ENCODE data around the gene APBA3. TPM values are rescaled to one million over a fixed set of nuclear protein-coding genes. Genes with fewer than 3 reads are reported as not detected.

The APBA3 gene, protein sequence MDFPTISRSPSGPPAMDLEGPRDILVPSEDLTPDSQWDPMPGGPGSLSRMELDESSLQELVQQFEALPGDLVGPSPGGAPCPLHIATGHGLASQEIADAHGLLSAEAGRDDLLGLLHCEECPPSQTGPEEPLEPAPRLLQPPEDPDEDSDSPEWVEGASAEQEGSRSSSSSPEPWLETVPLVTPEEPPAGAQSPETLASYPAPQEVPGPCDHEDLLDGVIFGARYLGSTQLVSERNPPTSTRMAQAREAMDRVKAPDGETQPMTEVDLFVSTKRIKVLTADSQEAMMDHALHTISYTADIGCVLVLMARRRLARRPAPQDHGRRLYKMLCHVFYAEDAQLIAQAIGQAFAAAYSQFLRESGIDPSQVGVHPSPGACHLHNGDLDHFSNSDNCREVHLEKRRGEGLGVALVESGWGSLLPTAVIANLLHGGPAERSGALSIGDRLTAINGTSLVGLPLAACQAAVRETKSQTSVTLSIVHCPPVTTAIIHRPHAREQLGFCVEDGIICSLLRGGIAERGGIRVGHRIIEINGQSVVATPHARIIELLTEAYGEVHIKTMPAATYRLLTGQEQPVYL
- 21.1 TPM for polyA plus RNA-seq
- long read RNA-seq, donor 1, partial matches to known transcripts: 0 of 2 reads
- long read RNA-seq, donor 1, other reads (novel, unspliced or antisense): 0 of 2 reads
- long read RNA-seq, donor 2, partial matches to known transcripts: 0 of 8 reads
- long read RNA-seq, donor 2, other reads (novel, unspliced or antisense): 0 of 8 reads
- long read RNA-seq, donor 3: 0 reads
- long read RNA-seq, donor 4: 0 reads
- long read RNA-seq, donor 5, partial matches to known transcripts: 48 of 50 reads
- long read RNA-seq, donor 5, other reads (novel, unspliced or antisense): 0 of 50 reads
- long read RNA-seq, donor 6, partial matches to known transcripts: 0 of 5 reads
- long read RNA-seq, donor 6, other reads (novel, unspliced or antisense): 0 of 5 reads
- long read RNA-seq, donor 7: 0 reads
- long read RNA-seq, donor 8, partial matches to known transcripts: 0 of 3 reads
- long read RNA-seq, donor 8, other reads (novel, unspliced or antisense): 0 of 3 reads
- long read RNA-seq, donor 9, partial matches to known transcripts: 0 of 7 reads
- long read RNA-seq, donor 9, other reads (novel, unspliced or antisense): 0 of 7 reads
- long read RNA-seq, donor 10, partial matches to known transcripts: 0 of 7 reads
- long read RNA-seq, donor 10, other reads (novel, unspliced or antisense): 0 of 7 reads
- long read RNA-seq, donor 11, partial matches to known transcripts: 0 of 1 reads
- long read RNA-seq, donor 11, other reads (novel, unspliced or antisense): 0 of 1 reads

DNA sequence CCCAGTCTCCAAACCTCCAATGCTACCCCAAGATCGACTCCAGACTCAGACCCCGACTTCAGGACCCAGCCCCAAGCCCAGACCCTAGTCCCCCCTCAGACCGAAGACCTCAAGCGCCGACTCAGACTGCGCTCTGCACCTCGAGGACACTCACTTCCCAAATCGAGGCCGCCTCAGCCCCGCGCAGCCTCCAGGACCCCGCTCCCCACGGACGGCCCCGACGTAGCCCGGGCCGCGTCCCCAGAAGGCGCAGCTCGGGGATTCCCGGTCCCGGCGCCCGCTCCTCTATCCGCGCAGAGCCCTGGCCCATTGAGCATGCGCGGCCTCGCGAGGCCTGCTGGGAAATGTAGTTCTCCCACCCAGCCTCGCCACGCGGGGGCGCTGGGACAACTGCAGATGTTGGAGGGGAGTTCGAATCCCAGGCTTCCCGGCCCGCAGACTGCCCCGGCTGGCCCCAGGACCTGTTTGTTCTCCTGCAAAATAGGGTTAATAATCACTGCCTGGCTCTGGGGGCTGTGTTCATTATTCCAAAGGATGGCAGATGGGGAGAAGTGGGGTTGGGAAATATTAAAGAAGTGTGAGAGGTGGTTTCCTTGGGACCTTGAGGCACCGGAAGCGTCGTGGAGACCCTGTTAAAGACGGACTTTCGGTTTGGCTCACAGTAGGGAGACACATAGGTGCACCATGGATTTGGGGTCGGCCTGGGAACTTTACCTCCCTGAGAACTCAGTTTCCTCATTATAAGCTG lies at the start of gene APBA3:
APBA3 (minus strand) TSS at position 311 of the 748 bp plus-strand sequence. CDS start 1,428 bp downstream, outside the sequence.
- Histone ChIP-seq H3K9me3 (ENCODE audit: control insufficient read depth, low read depth, low read length) (no peaks in the 10 kb centered on the region), H3K36me3 (ENCODE audit: control insufficient read depth, insufficient read depth, low read length) (peaks cover 27% of the 10 kb centered on the region), H3K27me3 (ENCODE audit: control insufficient read depth, insufficient read depth, low read length) (no peaks in the 10 kb centered on the region), H3K27ac (ENCODE audit: low read length) (peak within 1 kb of the TSS; percentile 94), H3K4me1 (ENCODE audit: control insufficient read depth, insufficient read depth, low read length) (peaks cover 10% of the 10 kb centered on the region), H3K4me3 (ENCODE audit: low read length) (peak within 1 kb of the TSS; percentile 90)
- peak; percentile 85 to 90 for DNase-seq
- no CpG with 5 or more reads among the region's 45 CpGs for WGBS (ENCODE audit: insufficient coverage, low lambda C conversion rate)

GRCh38 chr19:3810708-3811355 lies 49.3 kb upstream of the APBA3 start:
- no peak for DNase-seq
- no CpG with 5 or more reads among the region's 38 CpGs for WGBS (ENCODE audit: insufficient coverage, low lambda C conversion rate)
- Histone ChIP-seq H3K4me3 (ENCODE audit: low read length) (no peak overlapping the region), H3K27ac (ENCODE audit: low read length) (no peak overlapping the region), H3K27me3 (ENCODE audit: control insufficient read depth, insufficient read depth, low read length) (no peaks in the 10 kb centered on the region), H3K4me1 (ENCODE audit: control insufficient read depth, insufficient read depth, low read length) (no peaks in the 10 kb centered on the region), H3K9me3 (ENCODE audit: control insufficient read depth, low read depth, low read length) (peaks cover 7% of the 10 kb centered on the region), H3K36me3 (ENCODE audit: control insufficient read depth, insufficient read depth, low read length) (no peaks in the 10 kb centered on the region)

- Histone ChIP-seq H3K36me3 (ENCODE audit: control insufficient read depth, insufficient read depth, low read length) (no peaks in the 10 kb centered on the region), H3K27ac (ENCODE audit: low read length) (no peak overlapping the region), H3K4me1 (ENCODE audit: control insufficient read depth, insufficient read depth, low read length) (no peaks in the 10 kb centered on the region), H3K9me3 (ENCODE audit: control insufficient read depth, low read depth, low read length) (peaks cover 7% of the 10 kb centered on the region), H3K4me3 (ENCODE audit: low read length) (no peak overlapping the region), H3K27me3 (ENCODE audit: control insufficient read depth, insufficient read depth, low read length) (no peaks in the 10 kb centered on the region)
- WGBS (ENCODE audit: insufficient coverage, low lambda C conversion rate): 60% methylated on average over 1 of the region's 26 CpGs
- no peak for DNase-seq
Measured at GRCh38 chr19:3809881-3810707, 48.6 kb upstream of the APBA3 start.

GRCh38 chr19:3808420-3809143 lies 47.1 kb upstream of the APBA3 start:
- H3K27ac ChIP-seq (ENCODE audit: low read length): no peak overlapping the region
- DNase-seq: no peak
- H3K27me3 ChIP-seq (ENCODE audit: control insufficient read depth, insufficient read depth, low read length): peaks cover 2% of the 10 kb centered on the region
- peaks cover 7% of the 10 kb centered on the region for H3K9me3 ChIP-seq (ENCODE audit: control insufficient read depth, low read depth, low read length)
- H3K36me3 ChIP-seq (ENCODE audit: control insufficient read depth, insufficient read depth, low read length): no peaks in the 10 kb centered on the region
- no peak overlapping the region for H3K4me3 ChIP-seq (ENCODE audit: low read length)
- H3K4me1 ChIP-seq (ENCODE audit: control insufficient read depth, insufficient read depth, low read length): no peaks in the 10 kb centered on the region
- no CpG with 5 or more reads among the region's 33 CpGs for WGBS (ENCODE audit: insufficient coverage, low lambda C conversion rate)

- Histone ChIP-seq H3K27me3 (ENCODE audit: control insufficient read depth, insufficient read depth, low read length) (peaks cover 8% of the 10 kb centered on the region), H3K27ac (ENCODE audit: low read length) (no peak overlapping the region), H3K4me3 (ENCODE audit: low read length) (no peak overlapping the region), H3K9me3 (ENCODE audit: control insufficient read depth, low read depth, low read length) (peaks cover 7% of the 10 kb centered on the region), H3K36me3 (ENCODE audit: control insufficient read depth, insufficient read depth, low read length) (no peaks in the 10 kb centered on the region), H3K4me1 (ENCODE audit: control insufficient read depth, insufficient read depth, low read length) (no peaks in the 10 kb centered on the region)
- 90% methylated on average over 2 of the region's 35 CpGs for WGBS (ENCODE audit: insufficient coverage, low lambda C conversion rate)
- DNase-seq: no peak
Measured at GRCh38 chr19:3807574-3808354, 46.3 kb upstream of the APBA3 start.

- H3K36me3 ChIP-seq (ENCODE audit: control insufficient read depth, insufficient read depth, low read length): no peaks in the 10 kb centered on the region
- H3K27ac ChIP-seq (ENCODE audit: low read length): no peak overlapping the region
- peaks cover 11% of the 10 kb centered on the region for H3K27me3 ChIP-seq (ENCODE audit: control insufficient read depth, insufficient read depth, low read length)
- no peak for DNase-seq
- no peaks in the 10 kb centered on the region for H3K4me1 ChIP-seq (ENCODE audit: control insufficient read depth, insufficient read depth, low read length)
- H3K4me3 ChIP-seq (ENCODE audit: low read length): no peak overlapping the region
- no CpG with 5 or more reads among the region's 19 CpGs for WGBS (ENCODE audit: insufficient coverage, low lambda C conversion rate)
- peaks cover 7% of the 10 kb centered on the region for H3K9me3 ChIP-seq (ENCODE audit: control insufficient read depth, low read depth, low read length)
Measured at GRCh38 chr19:3807131-3807480, 45.6 kb upstream of the APBA3 start.

- H3K4me1 ChIP-seq (ENCODE audit: control insufficient read depth, insufficient read depth, low read length): no peaks in the 10 kb centered on the region
- H3K27ac ChIP-seq (ENCODE audit: low read length): no peak overlapping the region
- H3K4me3 ChIP-seq (ENCODE audit: low read length): no peak overlapping the region
- 50% methylated on average over 2 of the region's 29 CpGs for WGBS (ENCODE audit: insufficient coverage, low lambda C conversion rate)
- peaks cover 23% of the 10 kb centered on the region for H3K27me3 ChIP-seq (ENCODE audit: control insufficient read depth, insufficient read depth, low read length)
- H3K9me3 ChIP-seq (ENCODE audit: control insufficient read depth, low read depth, low read length): peaks cover 12% of the 10 kb centered on the region
- DNase-seq: no peak
- H3K36me3 ChIP-seq (ENCODE audit: control insufficient read depth, insufficient read depth, low read length): no peaks in the 10 kb centered on the region
Measured at GRCh38 chr19:3805859-3806258, 44.4 kb upstream of the APBA3 start.

DNA sequence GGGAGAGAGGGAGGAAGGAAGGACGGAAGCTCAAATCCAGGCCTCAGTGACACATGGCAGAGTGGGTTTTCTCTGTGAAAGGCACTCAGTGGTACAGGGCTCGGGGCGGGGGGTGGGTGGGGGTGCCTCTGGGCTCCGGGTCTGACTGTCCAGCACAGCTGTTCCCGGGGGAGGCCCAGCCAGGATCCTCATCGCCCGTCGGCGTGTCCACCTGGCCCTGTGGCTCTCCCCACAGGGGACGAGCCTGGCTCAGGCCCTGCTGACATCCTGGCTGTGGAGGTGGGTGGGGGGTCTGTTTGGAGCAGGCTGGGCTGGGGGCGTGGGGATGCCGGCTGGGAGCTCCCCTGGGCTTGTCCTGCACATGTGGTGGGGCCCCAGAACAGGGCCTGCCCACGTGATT lies 42.9 kb upstream of the APBA3 start:
- H3K4me3 ChIP-seq (ENCODE audit: low read length): no peak overlapping the region
- H3K27ac ChIP-seq (ENCODE audit: low read length): no peak overlapping the region
- no peaks in the 10 kb centered on the region for H3K36me3 ChIP-seq (ENCODE audit: control insufficient read depth, insufficient read depth, low read length)
- H3K27me3 ChIP-seq (ENCODE audit: control insufficient read depth, insufficient read depth, low read length): peaks cover 29% of the 10 kb centered on the region
- H3K4me1 ChIP-seq (ENCODE audit: control insufficient read depth, insufficient read depth, low read length): no peaks in the 10 kb centered on the region
- H3K9me3 ChIP-seq (ENCODE audit: control insufficient read depth, low read depth, low read length): peaks cover 10% of the 10 kb centered on the region
- no CpG with 5 or more reads among the region's 13 CpGs for WGBS (ENCODE audit: insufficient coverage, low lambda C conversion rate)
- no peak for DNase-seq

Measured in large intestine (tissue), 12 donors.